Karpas-422 (cell line): ENCODE measurements around the gene TRIO. TPM values are rescaled to one million over a fixed set of nuclear protein-coding genes. Genes with fewer than 3 reads are reported as not detected.

ENCODE experiments used
- DNase-seq: peaks from one replicate; pipeline ENCODE4 v3.0.0-alpha.2; 2015
- H2AFZ ChIP-seq: fragments of 200-600 bp; sonication (generic); 2 replicates; pipeline ENCODE4 v1.6.1; 2014; ENCODE audit warnings: antibody characterized with exemption, low read length, mixed read lengths
- H3K27ac ChIP-seq: fragments of 200-600 bp; sonication (generic); 2 replicates; pipeline ENCODE4 v1.5.1; 2014; ENCODE audit warnings: mild to moderate bottlenecking, low read length, moderate library complexity
- H3K27me3 ChIP-seq: fragments of 200-600 bp; sonication (generic); 2 replicates; pipeline ENCODE4 v1.6.1; 2014; ENCODE audit warnings: low read length, mixed read lengths
- H3K36me3 ChIP-seq: fragments of 200-600 bp; sonication (generic); 2 replicates; pipeline ENCODE4 v1.6.1; 2014; ENCODE audit warnings: low read length, mixed read lengths; ENCODE audit not compliant: insufficient read depth
- H3K4me1 ChIP-seq: fragments of 200-600 bp; sonication (generic); 2 replicates; pipeline ENCODE4 v1.6.1; 2014; ENCODE audit warnings: mild to moderate bottlenecking, low read length, mixed read lengths
- H3K4me2 ChIP-seq: fragments of 200-600 bp; sonication (generic); 2 replicates; pipeline ENCODE4 v1.6.1; 2014; ENCODE audit warnings: low read length, low read depth, mild to moderate bottlenecking; ENCODE audit not compliant: poor library complexity, severe bottlenecking
- H3K4me3 ChIP-seq: fragments of 200-600 bp; sonication (generic); 2 replicates; pipeline ENCODE4 v1.5.1; 2014; ENCODE audit warnings: mild to moderate bottlenecking, antibody characterized with exemption, low read length, mixed read lengths
- H3K79me2 ChIP-seq: fragments of 200-600 bp; sonication (generic); 2 replicates; pipeline ENCODE4 v1.6.1; 2014; ENCODE audit warnings: mild to moderate bottlenecking, low read length, mixed read lengths
- H3K9ac ChIP-seq: fragments of 200-600 bp; sonication (generic); 2 replicates; pipeline ENCODE4 v1.6.0; 2014; ENCODE audit warnings: low read length
- H3K9me2 ChIP-seq: fragments of 200-600 bp; sonication (generic), shearing (Covaris generic); replicated peaks from 2 replicates; pipeline ENCODE4 v1.6.0; 2014; ENCODE audit warnings: mild to moderate bottlenecking, low read length, moderate library complexity; ENCODE audit not compliant: insufficient read depth
- H3K9me3 ChIP-seq: fragments of 300-700, 200-600 bp; sonication (generic); 2 replicates; pipeline ENCODE4 v1.6.1; 2014; ENCODE audit warnings: low read length, mixed read lengths
- H4K20me1 ChIP-seq: fragments of 200-600 bp; sonication (generic); 2 replicates; pipeline ENCODE4 v1.6.1; 2014; ENCODE audit warnings: mild to moderate bottlenecking, antibody characterized with exemption, low read length, low read depth; ENCODE audit not compliant: insufficient read depth
- total RNA-seq: library from RNA; depleted of rRNA; stranded (reverse); fragments of >200 nt; shearing (Covaris generic); gene quantifications from 2 replicates; pipeline ENCODE4 v1.2.3, GENCODE V29; 2014; ENCODE audit warnings: low replicate concordance

The TRIO gene
- total RNA-seq, 1 experiment from 2014 or later: 0.04 TPM

- H3K9ac ChIP-seq: no peak overlapping the region
- DNase-seq: no peak
- H3K27ac ChIP-seq: no peak overlapping the region
- H3K79me2 ChIP-seq: no peaks in the 10 kb centered on the region
- no peaks in the 10 kb centered on the region for H3K27me3 ChIP-seq
- H3K4me3 ChIP-seq: no peak overlapping the region
- no peaks in the 10 kb centered on the region for H3K4me1 ChIP-seq
- no peaks in the 10 kb centered on the region for H4K20me1 ChIP-seq
- H3K4me2 ChIP-seq: no peak overlapping the region
- H3K9me2 ChIP-seq: no peaks in the 10 kb centered on the region
- no peaks in the 10 kb centered on the region; the same call in 1 of the 2 replicates for H3K9me3 ChIP-seq
- no peak overlapping the region for H2AFZ ChIP-seq
- H3K36me3 ChIP-seq: no peaks in the 10 kb centered on the region
Measured at GRCh38 chr5:14491015-14491915, 348.1 kb downstream of the TRIO start.

GRCh38 chr5:14492331-14492964, 349.3 kb downstream of the TRIO start:
- no peaks in the 10 kb centered on the region for H4K20me1 ChIP-seq
- no peaks in the 10 kb centered on the region for H3K79me2 ChIP-seq
- H3K36me3 ChIP-seq: no peaks in the 10 kb centered on the region

GRCh38 chr5:14495301-14495700, 352.2 kb downstream of the TRIO start:
- no peaks in the 10 kb centered on the region for H3K27me3 ChIP-seq
- H3K4me1 ChIP-seq: no peaks in the 10 kb centered on the region
- H3K27ac ChIP-seq: no peak overlapping the region
- H3K9me2 ChIP-seq: no peaks in the 10 kb centered on the region
- DNase-seq: no peak
- H3K9ac ChIP-seq: no peak overlapping the region
- no peaks in the 10 kb centered on the region for H4K20me1 ChIP-seq
- H3K9me3 ChIP-seq: no peaks in the 10 kb centered on the region; the same call in 1 of the 2 replicates
- no peaks in the 10 kb centered on the region for H3K36me3 ChIP-seq
- no peak overlapping the region for H2AFZ ChIP-seq
- no peaks in the 10 kb centered on the region for H3K79me2 ChIP-seq
- no peak overlapping the region for H3K4me3 ChIP-seq
- H3K4me2 ChIP-seq: no peak overlapping the region

More at GRCh38 chr5:14492331-14492964, 349.3 kb downstream of the TRIO start:
- Histone ChIP-seq H3K9ac (no peak overlapping the region), H3K4me1 (no peaks in the 10 kb centered on the region), H3K27me3 (no peaks in the 10 kb centered on the region), H2AFZ (no peak overlapping the region), H3K27ac (no peak overlapping the region), H3K9me2 (no peaks in the 10 kb centered on the region), H3K4me3 (no peak overlapping the region), H3K9me3 (no peaks in the 10 kb centered on the region; the same call in 1 of the 2 replicates), H3K4me2 (no peak overlapping the region)
- DNase-seq: no peak

- Histone ChIP-seq H2AFZ (no peak overlapping the region), H3K27me3 (no peaks in the 10 kb centered on the region), H3K27ac (no peak overlapping the region), H3K9ac (no peak overlapping the region), H4K20me1 (no peaks in the 10 kb centered on the region), H3K36me3 (no peaks in the 10 kb centered on the region), H3K79me2 (no peaks in the 10 kb centered on the region), H3K4me3 (no peak overlapping the region), H3K9me3 (no peaks in the 10 kb centered on the region; the same call in 1 of the 2 replicates), H3K4me1 (no peaks in the 10 kb centered on the region), H3K9me2 (no peaks in the 10 kb centered on the region), H3K4me2 (no peak overlapping the region)
- no peak for DNase-seq
Measured at GRCh38 chr5:14497311-14497710, 354.2 kb downstream of the TRIO start.

GRCh38 chr5:14501353-14502293, 358.5 kb downstream of the TRIO start:
- H3K4me2 ChIP-seq: no peak overlapping the region
- H2AFZ ChIP-seq: no peak overlapping the region
- H3K79me2 ChIP-seq: no peaks in the 10 kb centered on the region
- H3K4me3 ChIP-seq: no peak overlapping the region
- H3K4me1 ChIP-seq: no peaks in the 10 kb centered on the region
- H4K20me1 ChIP-seq: no peaks in the 10 kb centered on the region
- no peak overlapping the region for H3K9ac ChIP-seq
- H3K9me2 ChIP-seq: no peaks in the 10 kb centered on the region
- DNase-seq: no peak
- no peaks in the 10 kb centered on the region for H3K36me3 ChIP-seq
- no peak overlapping the region for H3K27ac ChIP-seq
- H3K27me3 ChIP-seq: no peaks in the 10 kb centered on the region
- no peaks in the 10 kb centered on the region for H3K9me3 ChIP-seq

GRCh38 chr5:14502294-14502690, 359.1 kb downstream of the TRIO start:
- Histone ChIP-seq H2AFZ (no peak overlapping the region), H3K9ac (no peak overlapping the region), H3K9me3 (no peaks in the 10 kb centered on the region), H3K27me3 (no peaks in the 10 kb centered on the region), H4K20me1 (no peaks in the 10 kb centered on the region), H3K27ac (no peak overlapping the region), H3K79me2 (no peaks in the 10 kb centered on the region), H3K9me2 (no peaks in the 10 kb centered on the region), H3K4me3 (no peak overlapping the region), H3K4me1 (no peaks in the 10 kb centered on the region), H3K4me2 (no peak overlapping the region), H3K36me3 (no peaks in the 10 kb centered on the region)
- DNase-seq: no peak

- Histone ChIP-seq H3K27ac (no peak overlapping the region), H3K79me2 (no peaks in the 10 kb centered on the region), H3K36me3 (no peaks in the 10 kb centered on the region), H3K9me2 (no peaks in the 10 kb centered on the region), H3K4me2 (no peak overlapping the region), H3K9ac (no peak overlapping the region), H2AFZ (no peak overlapping the region), H3K4me3 (no peak overlapping the region), H4K20me1 (no peaks in the 10 kb centered on the region), H3K4me1 (no peaks in the 10 kb centered on the region), H3K27me3 (no peaks in the 10 kb centered on the region), H3K9me3 (no peaks in the 10 kb centered on the region)
- no peak for DNase-seq
Measured at GRCh38 chr5:14503017-14503680, 360.0 kb downstream of the TRIO start.
